Osteocyte (in vitro differentiated cells): ENCODE data around the gene ARHGEF37. TPM values are rescaled to one million over a fixed set of nuclear protein-coding genes. Genes with fewer than 3 reads are reported as not detected.

Source experiments
- DNase-seq: peaks from one replicate; pipeline ENCODE4 v3.0.0; 2021; ENCODE audit warnings: mixed read lengths; ENCODE audit not compliant: unreplicated experiment; ENCODE audit errors: extremely low spot score
- H3K27ac Mint-ChIP-seq: one replicate; pipeline ENCODE4 v1.8.0; 2021; ENCODE audit warnings: mild to moderate bottlenecking, mixed read lengths; ENCODE audit not compliant: unreplicated experiment
- H3K27me3 Mint-ChIP-seq: one replicate; pipeline ENCODE4 v1.8.0; 2021; ENCODE audit warnings: mixed read lengths; ENCODE audit not compliant: unreplicated experiment
- H3K36me3 Mint-ChIP-seq: one replicate; pipeline ENCODE4 v1.8.0; 2021; ENCODE audit warnings: mixed read lengths; ENCODE audit not compliant: unreplicated experiment
- H3K4me1 Mint-ChIP-seq: one replicate; pipeline ENCODE4 v1.8.0; 2021; ENCODE audit warnings: mixed read lengths; ENCODE audit not compliant: unreplicated experiment
- H3K4me3 Mint-ChIP-seq: one replicate; pipeline ENCODE4 v1.8.0; 2021; ENCODE audit warnings: mild to moderate bottlenecking, moderate library complexity, mixed read lengths; ENCODE audit not compliant: unreplicated experiment
- H3K9me3 Mint-ChIP-seq: one replicate; pipeline ENCODE4 v1.8.0; 2021; ENCODE audit warnings: mixed read lengths; ENCODE audit not compliant: unreplicated experiment
- CTCF ChIP-seq: fragments of 200-600 bp; sonication (generic); IDR thresholded peaks from 2 replicates; pipeline ENCODE4 v1.5.0; 2021; ENCODE audit warnings: antibody characterized with exemption, mild to moderate bottlenecking, moderate library complexity
- total RNA-seq: library from RNA; stranded (reverse); gene quantifications from 2 replicates; pipeline ENCODE4 v1.2.1, GENCODE V29; 2021

ARHGEF37 gene
- total RNA-seq, 1 donor from 2014 or later: 8.9 TPM

GRCh38 chr5:149605354-149605997 is 24.2 kb downstream of the ARHGEF37 start:
- H3K27me3 Mint-ChIP-seq: no peaks in the 10 kb centered on the region
- H3K36me3 Mint-ChIP-seq: peaks cover 27% of the 10 kb centered on the region
- H3K4me1 Mint-ChIP-seq: peaks cover 35% of the 10 kb centered on the region
- no peaks in the 10 kb centered on the region for H3K9me3 Mint-ChIP-seq
- no peak overlapping the region for H3K4me3 Mint-ChIP-seq
- no peak for DNase-seq
- no peak for TF ChIP-seq CTCF
- H3K27ac Mint-ChIP-seq: peak overlapping the region; percentile 88

- TF ChIP-seq CTCF: no peak
- H3K4me1 Mint-ChIP-seq: peaks cover 40% of the 10 kb centered on the region
- peak overlapping the region; percentile 88 for H3K27ac Mint-ChIP-seq
- DNase-seq: no peak
- H3K36me3 Mint-ChIP-seq: peaks cover 29% of the 10 kb centered on the region
- H3K4me3 Mint-ChIP-seq: no peak overlapping the region
- H3K9me3 Mint-ChIP-seq: no peaks in the 10 kb centered on the region
- no peaks in the 10 kb centered on the region for H3K27me3 Mint-ChIP-seq
Observed at GRCh38 chr5:149605998-149606724, 24.9 kb downstream of the ARHGEF37 start.

GRCh38 chr5:149608936-149609545 is 27.7 kb downstream of the ARHGEF37 start:
- H3K27ac Mint-ChIP-seq: peak overlapping the region; percentile 76
- no peaks in the 10 kb centered on the region for H3K9me3 Mint-ChIP-seq
- H3K27me3 Mint-ChIP-seq: no peaks in the 10 kb centered on the region
- DNase-seq: no peak
- H3K4me3 Mint-ChIP-seq: no peak overlapping the region
- peaks cover 25% of the 10 kb centered on the region for H3K36me3 Mint-ChIP-seq
- TF ChIP-seq CTCF: no peak
- peaks cover 44% of the 10 kb centered on the region for H3K4me1 Mint-ChIP-seq

GRCh38 chr5:149609640-149610219 is 28.4 kb downstream of the ARHGEF37 start:
- Mint-ChIP-seq H3K36me3 (peaks cover 25% of the 10 kb centered on the region), H3K27ac (no peak overlapping the region), H3K4me3 (no peak overlapping the region), H3K9me3 (no peaks in the 10 kb centered on the region), H3K27me3 (no peaks in the 10 kb centered on the region), H3K4me1 (peaks cover 42% of the 10 kb centered on the region)
- TF ChIP-seq CTCF: no peak
- no peak for DNase-seq
